GM06990 (cell line): Measurements from ENCODE around the gene BEND7.

Experiments used
- DNase-seq: peaks from one replicate; pipeline ENCODE4 v3.0.0-alpha.2; 2011; ENCODE audit not compliant: insufficient read length; ENCODE audit errors: extremely low read depth
- H3K27me3 ChIP-seq: replicated peaks from 2 replicates; pipeline ENCODE4 v1.6.0; 2011; ENCODE audit warnings: low read length; ENCODE audit not compliant: control insufficient read depth, insufficient read depth
- H3K36me3 ChIP-seq: 2 replicates; pipeline ENCODE4 v1.5.1; 2011; ENCODE audit warnings: low read length; ENCODE audit not compliant: control insufficient read depth, insufficient read depth
- H3K4me3 ChIP-seq: replicated peaks from 2 replicates; pipeline ENCODE4 v1.5.1; 2011; ENCODE audit warnings: low read depth, mild to moderate bottlenecking, control low read depth, low read length
- TF ChIP-seq, protein P1 (sequence below): IDR thresholded peaks from 2 replicates; pipeline ENCODE4 v1.5.1; 2011; ENCODE audit warnings: low read length, control low read depth, mild to moderate bottlenecking, inconsistent platforms; ENCODE audit not compliant: insufficient read depth, poor library complexity, severe bottlenecking

Gene BEND7

GRCh38 chr10:13448216-13448615, 80.6 kb downstream of the BEND7 start:
- DNase-seq: no peak
- Histone ChIP-seq H3K27me3 (no peaks in the 10 kb centered on the region), H3K36me3 (no peaks in the 10 kb centered on the region), H3K4me3 (no peak overlapping the region)
- TF ChIP-seq, protein P1, sequence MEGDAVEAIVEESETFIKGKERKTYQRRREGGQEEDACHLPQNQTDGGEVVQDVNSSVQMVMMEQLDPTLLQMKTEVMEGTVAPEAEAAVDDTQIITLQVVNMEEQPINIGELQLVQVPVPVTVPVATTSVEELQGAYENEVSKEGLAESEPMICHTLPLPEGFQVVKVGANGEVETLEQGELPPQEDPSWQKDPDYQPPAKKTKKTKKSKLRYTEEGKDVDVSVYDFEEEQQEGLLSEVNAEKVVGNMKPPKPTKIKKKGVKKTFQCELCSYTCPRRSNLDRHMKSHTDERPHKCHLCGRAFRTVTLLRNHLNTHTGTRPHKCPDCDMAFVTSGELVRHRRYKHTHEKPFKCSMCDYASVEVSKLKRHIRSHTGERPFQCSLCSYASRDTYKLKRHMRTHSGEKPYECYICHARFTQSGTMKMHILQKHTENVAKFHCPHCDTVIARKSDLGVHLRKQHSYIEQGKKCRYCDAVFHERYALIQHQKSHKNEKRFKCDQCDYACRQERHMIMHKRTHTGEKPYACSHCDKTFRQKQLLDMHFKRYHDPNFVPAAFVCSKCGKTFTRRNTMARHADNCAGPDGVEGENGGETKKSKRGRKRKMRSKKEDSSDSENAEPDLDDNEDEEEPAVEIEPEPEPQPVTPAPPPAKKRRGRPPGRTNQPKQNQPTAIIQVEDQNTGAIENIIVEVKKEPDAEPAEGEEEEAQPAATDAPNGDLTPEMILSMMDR: no peak

GRCh38 chr10:13445656-13446400, 83.0 kb downstream of the BEND7 start:
- TF ChIP-seq, protein P1: no peak
- no peaks in the 10 kb centered on the region for H3K27me3 ChIP-seq
- no peak overlapping the region for H3K4me3 ChIP-seq
- H3K36me3 ChIP-seq: no peaks in the 10 kb centered on the region
- DNase-seq: no peak

GRCh38 chr10:13441476-13441875, 87.3 kb downstream of the BEND7 start:
- peaks cover 2% of the 10 kb centered on the region; the same call in 1 of the 2 replicates for H3K27me3 ChIP-seq
- H3K36me3 ChIP-seq: no peaks in the 10 kb centered on the region
- TF ChIP-seq, protein P1: no peak
- no peak for DNase-seq
- H3K4me3 ChIP-seq: no peak overlapping the region

- TF ChIP-seq, protein P1: peak; percentile 96
- peak; percentile 41 for DNase-seq
- 0 out of 2 replicates have a peak overlapping the region, but pooled peaks have one; percentile 10 for H3K4me3 ChIP-seq
- H3K36me3 ChIP-seq: no peaks in the 10 kb centered on the region
- H3K27me3 ChIP-seq: peaks cover 2% of the 10 kb centered on the region; the same call in 1 of the 2 replicates
These were observed 88.4 kb downstream of the BEND7 start for GRCh38 chr10:13440185-13441061.

- DNase-seq: no peak
- TF ChIP-seq, protein P1: no peak
- peaks cover 2% of the 10 kb centered on the region; the same call in 1 of the 2 replicates for H3K27me3 ChIP-seq
- no peaks in the 10 kb centered on the region for H3K36me3 ChIP-seq
- no peak overlapping the region for H3K4me3 ChIP-seq
These were observed 89.3 kb downstream of the BEND7 start for GRCh38 chr10:13439313-13440184.
